Right lobe of liver (tissue), 4 donors: Measurements from ENCODE around the gene IFT74.

Source experiments
- CTCF ChIP-seq, 4 donors: fragments of 200-600 bp in 3 of 4; fragments of 450-650 bp in 1 of 4; IDR thresholded peaks; one replicate each; pipeline versions ENCODE4 v1.5.1 to v1.8.0; 2016 to 2022; ENCODE audit warnings: antibody characterized with exemption in 4 of 4, mild to moderate bottlenecking in 2 of 4
- POLR2A ChIP-seq: fragments of 450-650 bp; IDR thresholded peaks from one replicate; pipeline ENCODE4 v1.6.1; 2017; ENCODE audit warnings: antibody characterized with exemption, mild to moderate bottlenecking
- donor health status: DM: no; HTN: no; CAD: no.
- donor health status: DM: no; HTN: no; CAD: no.
- donor health status: DM: no; HTN: yes; CAD: no.

GRCh38 chr9:26937816-26938371, 18.3 kb upstream of the IFT74 start:
- TF ChIP-seq CTCF (IDR thresholded peaks at IDR 0.05), result no peak
- TF ChIP-seq POLR2A, result no peak
